Central memory CD8-positive, alpha-beta T cell (primary cell): Measurements from ENCODE around the gene EPSTI1.

Experiments
- ATAC-seq: fragments of 150-1000 bp; cut with Tn5 transposase; replicated peaks from 2 replicates; pipeline ENCODE4 v1.10.0; 2022; ENCODE audit warnings: mild to moderate bottlenecking, moderate FRiP score, moderate number of reproducible peaks; ENCODE audit not compliant: poor library complexity, severe bottlenecking; ENCODE audit errors: extremely low read depth
- DNase-seq, 2 donors: peaks; one replicate each; pipeline ENCODE4 v3.0.0; 2021; ENCODE audit warnings: low spot score in 2 of 2
- H3K27ac Mint-ChIP-seq: one replicate; pipeline ENCODE4 v1.8.0; 2022; ENCODE audit warnings: low read depth, mild to moderate bottlenecking, moderate library complexity, mixed read lengths
- H3K27me3 Mint-ChIP-seq: one replicate; pipeline ENCODE4 v1.8.0; 2022; ENCODE audit warnings: mixed read lengths
- H3K36me3 Mint-ChIP-seq: one replicate; pipeline ENCODE4 v1.8.0; 2022; ENCODE audit warnings: mild to moderate bottlenecking, moderate library complexity, mixed read lengths; ENCODE audit not compliant: insufficient read depth
- H3K4me1 Mint-ChIP-seq: one replicate; pipeline ENCODE4 v1.8.0; 2022; ENCODE audit warnings: mixed read lengths
- H3K4me3 Mint-ChIP-seq: one replicate; pipeline ENCODE4 v1.8.0; 2022; ENCODE audit warnings: mild to moderate bottlenecking, moderate library complexity, mixed read lengths
- H3K9me3 Mint-ChIP-seq: one replicate; pipeline ENCODE4 v1.8.0; 2022; ENCODE audit warnings: mixed read lengths

The EPSTI1 gene

DNA sequence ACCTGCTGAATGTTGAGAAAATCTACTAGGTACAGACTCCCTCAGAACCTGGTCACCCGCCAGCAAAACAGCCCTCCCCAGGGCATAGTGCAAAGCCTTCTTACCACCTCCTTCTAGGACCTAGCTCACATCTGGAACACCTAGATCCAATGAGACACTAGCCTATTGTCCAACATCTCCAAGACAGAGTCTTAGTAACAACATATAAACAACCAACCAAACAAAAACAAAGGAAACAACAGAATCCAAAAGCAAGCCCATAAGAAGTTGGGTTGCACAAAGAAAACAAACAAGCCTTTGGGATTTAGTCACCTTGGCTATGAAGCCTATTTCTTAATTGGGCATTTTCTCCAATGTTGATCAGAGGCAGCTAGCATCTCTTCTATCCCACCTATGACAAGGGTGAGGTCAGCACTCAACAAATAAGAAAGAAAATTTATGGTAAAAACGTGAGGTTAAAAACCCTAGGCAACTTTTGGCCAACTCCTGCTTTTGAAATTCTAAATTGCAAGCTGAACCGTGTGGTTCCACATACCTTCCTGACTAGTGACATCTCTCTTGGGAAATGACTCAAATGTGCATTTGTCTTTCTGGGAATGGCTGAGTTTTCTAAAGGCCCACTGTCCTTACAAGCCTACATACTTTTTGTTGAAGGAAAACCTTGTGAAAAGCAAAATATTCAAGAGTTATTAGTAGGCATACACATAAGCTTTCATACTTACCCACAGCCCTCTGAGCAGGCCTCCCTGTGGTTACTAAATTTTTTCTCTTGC is 144.0 kb downstream of the EPSTI1 start:
- no peaks in the 10 kb centered on the region for H3K36me3 Mint-ChIP-seq
- peaks cover 61% of the 10 kb centered on the region for H3K27me3 Mint-ChIP-seq
- no peaks in the 10 kb centered on the region for H3K9me3 Mint-ChIP-seq
- no peak overlapping the region for H3K27ac Mint-ChIP-seq
- DNase-seq (no peak), ATAC-seq (no peak)
- no peaks in the 10 kb centered on the region for H3K4me1 Mint-ChIP-seq
- H3K4me3 Mint-ChIP-seq: no peak overlapping the region

DNA sequence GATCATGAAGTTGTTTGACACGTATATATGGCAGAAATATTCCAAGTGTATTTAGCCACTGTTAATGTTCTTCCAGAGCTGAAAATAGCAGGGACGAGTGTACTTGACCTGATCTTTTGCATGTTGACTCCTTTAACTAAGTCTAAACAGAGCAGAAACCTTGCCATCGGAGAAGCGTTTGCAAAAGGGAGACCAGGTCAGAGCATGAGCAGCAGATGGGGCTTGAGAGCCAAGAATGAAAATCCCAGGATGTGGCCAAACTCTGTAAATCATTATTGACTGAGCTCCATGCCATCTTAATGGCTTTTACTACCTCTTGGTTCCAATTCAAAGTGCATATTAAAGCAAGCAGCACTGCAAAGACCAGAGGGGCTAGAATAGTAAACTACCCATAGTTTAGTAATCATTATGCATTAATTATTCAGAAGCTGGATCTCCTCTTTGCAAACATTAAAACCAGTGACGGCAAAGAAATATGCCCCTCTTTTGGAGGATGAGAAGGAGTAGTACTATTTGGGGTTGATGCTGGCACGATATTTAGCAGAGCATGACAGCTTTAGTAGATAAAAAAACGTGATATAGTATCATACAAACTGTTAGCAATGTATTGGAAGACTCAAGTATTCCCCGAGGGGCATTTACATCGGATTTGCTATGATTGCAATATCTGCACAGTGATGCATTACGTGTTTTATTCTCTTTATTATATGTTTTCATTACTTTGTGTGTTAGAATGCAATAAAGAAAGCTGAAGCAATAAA is 154.9 kb downstream of the EPSTI1 start:
- Mint-ChIP-seq H3K27ac (no peak overlapping the region), H3K9me3 (no peaks in the 10 kb centered on the region), H3K4me1 (no peaks in the 10 kb centered on the region), H3K36me3 (peaks cover 2% of the 10 kb centered on the region), H3K4me3 (no peak overlapping the region), H3K27me3 (peaks cover 26% of the 10 kb centered on the region)
- no peak for ATAC-seq
- no peak for DNase-seq
